Thymus (tissue), 11 donors: ENCODE results near the gene IFITM10. TPM values are rescaled to one million over a fixed set of nuclear protein-coding genes. Genes with fewer than 3 reads are reported as not detected.
A peak's percentile ranks its signal among the peaks of the same experiment; 100 is the strongest.

Experiments
- DNase-seq, 9 donors: peaks; one replicate each; pipeline ENCODE4 v3.0.0-alpha.2; 2013; ENCODE audit warnings: low spot score in 9 of 9, low read depth in 6 of 9, missing footprints in 1 of 9
- H3K27ac ChIP-seq, 2 donors: one replicate each; pipeline ENCODE4 v1.5.1; 2013; ENCODE audit warnings: control low read depth in 1 of 2, low read depth in 1 of 2, low read length in 1 of 2, mild to moderate bottlenecking in 1 of 2, moderate library complexity in 1 of 2
- H3K27me3 ChIP-seq, 2 donors: one replicate each; pipeline ENCODE4 v1.5.1; 2013; ENCODE audit warnings: low read length in 1 of 2; ENCODE audit not compliant: control insufficient read depth in 2 of 2, insufficient read depth in 1 of 2
- H3K36me3 ChIP-seq, 2 donors: one replicate each; pipeline ENCODE4 v1.5.1; 2013; ENCODE audit warnings: low read length in 1 of 2, mild to moderate bottlenecking in 1 of 2, moderate library complexity in 1 of 2; ENCODE audit not compliant: control insufficient read depth in 2 of 2, insufficient read depth in 2 of 2
- H3K4me1 ChIP-seq, 2 donors: one replicate each; pipeline ENCODE4 v1.5.1; 2013; ENCODE audit warnings: low read length in 2 of 2; ENCODE audit not compliant: control insufficient read depth in 2 of 2, insufficient read depth in 2 of 2
- H3K4me3 ChIP-seq, 2 donors: one replicate each; pipeline ENCODE4 v1.5.1; 2013; ENCODE audit warnings: low read length in 2 of 2, control low read depth in 1 of 2, mild to moderate bottlenecking in 1 of 2
- H3K9me3 ChIP-seq, 2 donors: one replicate each; pipeline ENCODE4 v1.5.1; 2013; ENCODE audit warnings: low read length in 1 of 2, mild to moderate bottlenecking in 1 of 2; ENCODE audit not compliant: control insufficient read depth in 2 of 2, insufficient read depth in 1 of 2
- WGBS: extraction: QIAGEN DNeasy Blood & Tissue Kit; methylation state at CpG from one replicate; pipeline ENCODE4 v1.1.7; 2013; 5-methylcytosine and 5-hydroxymethylcytosine counted together
- polyA plus RNA-seq: library from polyadenylated mRNA; stranded (reverse); fragments of 200-250 nt; gene quantifications from one replicate; pipeline ENCODE4 v1.2.3, GENCODE V29; 2013
- total RNA-seq: library from RNA; stranded (reverse); fragments of 120-200 nt; gene quantifications from one replicate; pipeline ENCODE4 v1.2.4, GENCODE V29; 2013
- donor health status: healthy.

Gene IFITM10
- total and polyA plus RNA-seq, 2 donors, result 0.14 to 0.80 TPM

- H3K9me3 ChIP-seq, result no peaks in the 10 kb centered on the region
- H3K4me1 ChIP-seq, result no peaks in the 10 kb centered on the region
- no peak overlapping the region for H3K4me3 ChIP-seq
- H3K27ac ChIP-seq, result no peak overlapping the region
- DNase-seq, result no peak
- no peaks in the 10 kb centered on the region for H3K36me3 ChIP-seq
- no peaks in the 10 kb centered on the region for H3K27me3 ChIP-seq
- 95% methylated on average over 24 of the region's 24 CpGs for WGBS
Measured at GRCh38 chr11:1714908-1715885, 35.2 kb downstream of the IFITM10 start.

- Histone ChIP-seq H3K36me3 (no peaks in the 10 kb centered on the region), H3K27me3 (peaks cover 0 to 4% of the 10 kb centered on the region in 2 donors), H3K4me1 (no peaks in the 10 kb centered on the region), H3K27ac (no peak overlapping the region), H3K9me3 (peaks cover 0 to 8% of the 10 kb centered on the region in 2 donors), H3K4me3 (no peak overlapping the region)
- DNase-seq, result no peak
- 98% methylated on average over 10 of the region's 10 CpGs for WGBS
Measured at GRCh38 chr11:1708716-1709115, 41.7 kb downstream of the IFITM10 start.

GRCh38 chr11:1707751-1708150, 42.6 kb downstream of the IFITM10 start:
- Histone ChIP-seq H3K27ac (no peak overlapping the region), H3K4me3 (no peak overlapping the region), H3K27me3 (peaks cover 0 to 4% of the 10 kb centered on the region in 2 donors), H3K4me1 (no peaks in the 10 kb centered on the region), H3K36me3 (no peaks in the 10 kb centered on the region), H3K9me3 (peaks cover 0 to 8% of the 10 kb centered on the region in 2 donors)
- 81% methylated on average over 4 of the region's 4 CpGs for WGBS
- no peak for DNase-seq

GRCh38 chr11:1706634-1707400, 43.6 kb downstream of the IFITM10 start:
- no peak overlapping the region for H3K4me3 ChIP-seq
- DNase-seq, result no peak
- H3K9me3 ChIP-seq, result peaks cover 0 to 11% of the 10 kb centered on the region in 2 donors
- 94% methylated on average over 17 of the region's 17 CpGs for WGBS
- H3K36me3 ChIP-seq, result no peaks in the 10 kb centered on the region
- H3K27ac ChIP-seq, result no peak overlapping the region
- H3K4me1 ChIP-seq, result no peaks in the 10 kb centered on the region
- H3K27me3 ChIP-seq, result peaks cover 0 to 4% of the 10 kb centered on the region in 2 donors

- Histone ChIP-seq H3K9me3 (peaks cover 0 to 20% of the 10 kb centered on the region in 2 donors), H3K4me3 (no peak overlapping the region), H3K27ac (no peak overlapping the region)
Measured at GRCh38 chr11:1705126-1706052, 45.0 kb downstream of the IFITM10 start.

GRCh38 chr11:1703146-1703545, 47.2 kb downstream of the IFITM10 start:
- peaks cover 0 to 10% of the 10 kb centered on the region in 2 donors for H3K4me1 ChIP-seq
- H3K27me3 ChIP-seq, result peaks cover 0 to 4% of the 10 kb centered on the region in 2 donors
- H3K9me3 ChIP-seq, result peaks cover 0 to 20% of the 10 kb centered on the region in 2 donors
- no peaks in the 10 kb centered on the region for H3K36me3 ChIP-seq
- no peak overlapping the region for H3K4me3 ChIP-seq
- H3K27ac ChIP-seq, result no peak overlapping the region
- no peak for DNase-seq
- 94% methylated on average over 6 of the region's 6 CpGs for WGBS

More at GRCh38 chr11:1705126-1706052, 45.0 kb downstream of the IFITM10 start:
- H3K27me3 ChIP-seq, result peaks cover 0 to 4% of the 10 kb centered on the region in 2 donors
- peak in 1 of 9 donors; percentile 28 for DNase-seq
- no peaks in the 10 kb centered on the region for H3K36me3 ChIP-seq
- 87% methylated on average over 15 of the region's 15 CpGs for WGBS
- peaks cover 0 to 10% of the 10 kb centered on the region in 2 donors for H3K4me1 ChIP-seq

GRCh38 chr11:1702506-1702905, 47.9 kb downstream of the IFITM10 start:
- no peaks in the 10 kb centered on the region for H3K36me3 ChIP-seq
- DNase-seq, result no peak

GRCh38 chr11:1701091-1701807, 49.1 kb downstream of the IFITM10 start:
- DNase-seq, result peak in 1 of 9 donors; percentile 41
- Histone ChIP-seq H3K4me3 (no peak overlapping the region), H3K27me3 (no peaks in the 10 kb centered on the region), H3K27ac (peak overlapping the region in 1 of 2 donors; percentile 80), H3K36me3 (no peaks in the 10 kb centered on the region), H3K9me3 (peaks cover 0 to 14% of the 10 kb centered on the region in 2 donors), H3K4me1 (peaks cover 0 to 10% of the 10 kb centered on the region in 2 donors)
- WGBS, result 33% methylated on average over 10 of the region's 10 CpGs

More at GRCh38 chr11:1702506-1702905, 47.9 kb downstream of the IFITM10 start:
- H3K27me3 ChIP-seq, result peaks cover 0 to 4% of the 10 kb centered on the region in 2 donors
- WGBS, result 98% methylated on average over 10 of the region's 10 CpGs
- no peak overlapping the region for H3K27ac ChIP-seq
- H3K4me3 ChIP-seq, result no peak overlapping the region
- peaks cover 0 to 20% of the 10 kb centered on the region in 2 donors for H3K9me3 ChIP-seq
- H3K4me1 ChIP-seq, result peaks cover 0 to 10% of the 10 kb centered on the region in 2 donors
